DOHH2 (cell line): ENCODE measurements around the gene ST3GAL3.

Source experiments
- H3F3A ChIP-seq: fragments of 200-600 bp; sonication (generic), shearing (Covaris generic); 2 replicates; pipeline ENCODE4 v1.6.0; 2016; ENCODE audit warnings: antibody characterized with exemption, mild to moderate bottlenecking; ENCODE audit not compliant: control insufficient read depth, insufficient read depth
- H3K27ac ChIP-seq: fragments of 200-600 bp; sonication (generic); 2 replicates; pipeline ENCODE4 v1.5.1; 2014; ENCODE audit warnings: low read depth, mild to moderate bottlenecking, low read length, moderate library complexity
- H3K27me3 ChIP-seq: fragments of 200-600 bp; sonication (generic); 2 replicates; pipeline ENCODE4 v1.6.1; 2014; ENCODE audit warnings: mild to moderate bottlenecking, low read length, mixed read lengths; ENCODE audit not compliant: control insufficient read depth
- H3K36me3 ChIP-seq: fragments of 200-600 bp; sonication (generic); 2 replicates; pipeline ENCODE4 v1.6.1; 2014; ENCODE audit warnings: mild to moderate bottlenecking, low read length, moderate library complexity, mixed read lengths; ENCODE audit not compliant: control insufficient read depth
- H3K4me1 ChIP-seq: fragments of 200-600 bp; sonication (generic); 2 replicates; pipeline ENCODE4 v1.6.1; 2014; ENCODE audit warnings: mild to moderate bottlenecking, low read length, mixed read lengths; ENCODE audit not compliant: control insufficient read depth
- H3K4me2 ChIP-seq: fragments of 200-600 bp; sonication (generic); 2 replicates; pipeline ENCODE4 v1.6.0; 2014; ENCODE audit warnings: mild to moderate bottlenecking, low read length, moderate library complexity
- H3K4me3 ChIP-seq: fragments of 200-600 bp; sonication (generic); 2 replicates; pipeline ENCODE4 v1.5.1; 2014; ENCODE audit warnings: mild to moderate bottlenecking, low read length, mixed read lengths
- H3K79me2 ChIP-seq: fragments of 200-600 bp; sonication (generic); 2 replicates; pipeline ENCODE4 v1.6.1; 2014; ENCODE audit warnings: mild to moderate bottlenecking, low read length, mixed read lengths; ENCODE audit not compliant: control insufficient read depth
- H3K9me2 ChIP-seq: fragments of 200-600 bp; sonication (generic); replicated peaks from 2 replicates; pipeline ENCODE4 v1.6.1; 2014; ENCODE audit warnings: mild to moderate bottlenecking, low read length, mixed read lengths; ENCODE audit not compliant: control insufficient read depth
- H3K9me3 ChIP-seq: fragments of 200-600 bp; sonication (generic); 2 replicates; pipeline ENCODE4 v1.6.1; 2014; ENCODE audit warnings: antibody characterized with exemption, low read length, mixed read lengths; ENCODE audit not compliant: control insufficient read depth, insufficient read depth
- H4K20me1 ChIP-seq: fragments of 200-600 bp; sonication (generic); 2 replicates; pipeline ENCODE4 v1.6.0; 2014; ENCODE audit warnings: low read depth, mild to moderate bottlenecking, antibody characterized with exemption, low read length, moderate library complexity; ENCODE audit not compliant: control insufficient read depth, insufficient read depth
- EZH2phosphoT487 ChIP-seq: fragments of 200-600 bp; sonication (generic); IDR thresholded peaks from 2 replicates; pipeline ENCODE4 v1.6.1; 2017; ENCODE audit warnings: borderline replicate concordance, mild to moderate bottlenecking, antibody characterized with exemption, low read length, moderate library complexity, mixed read lengths
- TF ChIP-seq, protein P1 (sequence below): fragments of 200-600 bp; sonication (generic); IDR thresholded peaks from one replicate; pipeline ENCODE4 v1.5.1; 2014; ENCODE audit warnings: antibody characterized with exemption, mild to moderate bottlenecking, low read depth, low read length; ENCODE audit not compliant: poor library complexity, severe bottlenecking

ST3GAL3 gene

DNA sequence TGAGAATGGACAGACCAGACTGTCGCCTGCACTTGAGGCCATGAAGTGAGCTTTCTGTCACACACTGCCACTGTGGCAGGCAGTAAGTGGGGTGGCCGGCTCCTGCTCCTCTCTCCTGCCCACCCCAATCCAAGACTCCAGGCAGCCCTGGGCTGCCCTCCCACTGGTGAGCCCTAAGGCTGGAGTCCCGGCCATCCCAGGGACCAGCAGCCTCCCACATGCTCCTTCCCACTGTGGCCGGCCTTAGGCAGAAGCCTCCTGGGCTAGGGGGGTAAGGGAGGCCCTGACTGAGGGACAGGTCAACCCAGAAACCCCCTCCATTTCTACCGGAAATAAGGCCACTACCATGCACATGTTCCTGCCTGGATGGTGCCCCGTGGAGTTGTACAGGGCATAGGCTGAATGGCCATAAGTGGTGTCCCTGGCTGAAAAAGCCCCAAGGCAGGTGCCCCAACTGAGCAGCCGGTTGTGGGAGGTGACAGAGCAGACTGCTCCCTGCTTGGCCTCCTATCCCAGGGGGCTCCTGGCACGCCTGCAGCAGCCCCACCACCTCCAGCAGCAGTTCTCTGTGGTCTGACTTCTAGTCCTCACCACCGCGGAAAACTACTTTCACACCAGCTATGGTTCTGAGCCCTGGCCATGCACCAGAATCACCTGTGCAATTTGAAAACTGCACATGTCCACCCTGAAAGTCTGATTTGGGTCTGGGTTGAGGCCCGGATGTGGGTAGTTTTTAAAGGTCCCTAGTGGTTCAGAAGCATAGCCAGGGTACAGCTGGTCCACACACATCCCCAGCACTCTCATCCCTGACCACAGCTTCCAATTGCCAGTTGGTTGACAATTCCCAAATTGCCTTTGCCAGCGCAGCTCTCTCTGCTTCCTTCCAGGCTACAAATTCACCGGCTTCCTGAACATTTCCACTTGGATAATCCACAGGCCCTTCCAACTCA is 224.7 kb downstream of the ST3GAL3 start:
- no peak overlapping the region for H3K4me2 ChIP-seq
- H3K4me1 ChIP-seq = peaks cover 5% of the 10 kb centered on the region
- no peaks in the 10 kb centered on the region for H3K79me2 ChIP-seq
- no peaks in the 10 kb centered on the region for H3K9me2 ChIP-seq
- H3K4me3 ChIP-seq = no peak overlapping the region
- H3F3A ChIP-seq = no peaks in the 10 kb centered on the region
- H3K27me3 ChIP-seq = no peaks in the 10 kb centered on the region
- H3K36me3 ChIP-seq = no peaks in the 10 kb centered on the region
- H3K9me3 ChIP-seq = no peaks in the 10 kb centered on the region
- H3K27ac ChIP-seq = no peak overlapping the region
- H4K20me1 ChIP-seq = no peaks in the 10 kb centered on the region
- TF ChIP-seq, protein P1, sequence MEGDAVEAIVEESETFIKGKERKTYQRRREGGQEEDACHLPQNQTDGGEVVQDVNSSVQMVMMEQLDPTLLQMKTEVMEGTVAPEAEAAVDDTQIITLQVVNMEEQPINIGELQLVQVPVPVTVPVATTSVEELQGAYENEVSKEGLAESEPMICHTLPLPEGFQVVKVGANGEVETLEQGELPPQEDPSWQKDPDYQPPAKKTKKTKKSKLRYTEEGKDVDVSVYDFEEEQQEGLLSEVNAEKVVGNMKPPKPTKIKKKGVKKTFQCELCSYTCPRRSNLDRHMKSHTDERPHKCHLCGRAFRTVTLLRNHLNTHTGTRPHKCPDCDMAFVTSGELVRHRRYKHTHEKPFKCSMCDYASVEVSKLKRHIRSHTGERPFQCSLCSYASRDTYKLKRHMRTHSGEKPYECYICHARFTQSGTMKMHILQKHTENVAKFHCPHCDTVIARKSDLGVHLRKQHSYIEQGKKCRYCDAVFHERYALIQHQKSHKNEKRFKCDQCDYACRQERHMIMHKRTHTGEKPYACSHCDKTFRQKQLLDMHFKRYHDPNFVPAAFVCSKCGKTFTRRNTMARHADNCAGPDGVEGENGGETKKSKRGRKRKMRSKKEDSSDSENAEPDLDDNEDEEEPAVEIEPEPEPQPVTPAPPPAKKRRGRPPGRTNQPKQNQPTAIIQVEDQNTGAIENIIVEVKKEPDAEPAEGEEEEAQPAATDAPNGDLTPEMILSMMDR = no peak
- TF ChIP-seq EZH2phosphoT487 = no peak

DNA sequence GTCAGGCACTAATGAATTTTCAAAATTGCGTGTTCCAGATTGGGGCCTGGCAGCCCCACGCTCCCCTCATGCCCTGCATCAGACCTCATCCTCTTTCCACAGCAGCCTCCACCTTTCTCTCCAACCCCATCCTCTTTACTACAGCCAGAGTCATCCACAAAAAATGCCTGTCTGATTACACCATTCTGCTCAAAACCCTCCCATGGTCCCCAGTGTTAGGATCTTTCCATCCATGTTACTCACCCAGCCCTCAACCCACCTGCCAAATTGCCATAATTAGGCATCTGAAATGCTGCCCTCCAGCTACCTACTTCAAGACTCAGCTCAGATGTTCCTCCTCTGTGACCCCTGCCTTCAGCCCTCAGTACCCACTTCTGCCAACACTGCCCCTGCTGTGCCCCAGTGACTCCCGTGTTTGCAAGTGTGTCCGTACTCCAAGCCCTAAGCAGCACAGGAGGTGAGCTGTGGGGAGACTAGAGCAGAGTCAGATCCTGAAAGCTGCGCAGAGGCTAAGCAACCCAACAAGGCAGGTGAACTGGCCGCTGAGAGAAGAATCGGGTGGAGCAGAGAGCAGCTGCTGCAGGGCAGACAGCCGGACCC is 225.6 kb downstream of the ST3GAL3 start:
- Histone ChIP-seq H3K27ac (no peak overlapping the region), H4K20me1 (no peaks in the 10 kb centered on the region), H3K4me3 (no peak overlapping the region), H3K4me1 (peaks cover 5% of the 10 kb centered on the region), H3K9me2 (no peaks in the 10 kb centered on the region), H3K79me2 (no peaks in the 10 kb centered on the region), H3K36me3 (no peaks in the 10 kb centered on the region; the same call in 1 of the 2 replicates), H3K9me3 (no peaks in the 10 kb centered on the region), H3K27me3 (no peaks in the 10 kb centered on the region), H3F3A (no peaks in the 10 kb centered on the region), H3K4me2 (no peak overlapping the region)
- TF ChIP-seq, protein P1 = no peak
- TF ChIP-seq EZH2phosphoT487 = no peak

DNA sequence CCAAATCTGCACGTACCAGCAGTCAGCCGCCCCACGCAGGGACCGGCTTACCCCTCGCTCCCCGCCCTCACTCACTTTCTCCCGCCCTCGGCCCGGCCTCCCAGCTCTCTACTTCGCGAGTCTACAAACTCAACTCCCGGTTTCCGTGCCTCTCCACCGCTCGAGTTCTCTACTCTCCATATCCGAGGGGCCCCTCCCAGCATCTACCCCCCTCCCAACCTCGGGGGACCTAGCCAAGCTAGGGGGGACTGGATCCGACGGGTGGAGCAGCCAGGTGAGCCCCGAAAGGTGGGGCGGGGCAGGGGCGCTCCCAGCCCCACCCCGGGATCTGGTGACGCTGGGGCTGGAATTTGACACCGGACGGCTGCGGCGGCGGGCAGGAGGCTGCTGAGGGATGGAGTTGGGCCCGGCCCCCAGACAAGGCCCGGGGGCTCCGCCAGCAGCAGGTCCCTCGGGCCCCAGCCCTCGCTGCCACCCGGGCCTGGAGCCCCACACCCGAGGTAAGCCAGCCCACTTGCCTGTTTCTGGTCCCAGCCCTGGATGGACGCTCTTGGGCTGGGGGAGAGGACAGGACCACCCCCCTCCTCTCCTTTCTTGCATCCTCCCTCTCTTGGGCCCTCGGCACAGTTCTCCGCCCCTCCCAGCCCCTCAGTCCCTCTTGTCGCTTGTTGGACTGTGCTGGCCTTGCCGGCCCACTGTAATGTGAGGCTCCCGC is 226.2 kb downstream of the ST3GAL3 start, which contains the start of gene ARTN:
Gene ARTN (plus strand): TSS at position 416 of the 715 bp plus-strand sequence. CDS start 1,856 bp downstream, outside the sequence.
- no peak for TF ChIP-seq EZH2phosphoT487
- TF ChIP-seq, protein P1 = no peak
- H3K9me2 ChIP-seq = no peaks in the 10 kb centered on the region
- H3K27me3 ChIP-seq = no peaks in the 10 kb centered on the region
- no peaks in the 10 kb centered on the region for H3K79me2 ChIP-seq
- H3K9me3 ChIP-seq = no peaks in the 10 kb centered on the region
- no peak within 1 kb of the TSS for H3K27ac ChIP-seq
- no peaks in the 10 kb centered on the region; the same call in 1 of the 2 replicates for H3K36me3 ChIP-seq
- peaks cover 5% of the 10 kb centered on the region for H3K4me1 ChIP-seq
- no peak within 1 kb of the TSS for H3K4me3 ChIP-seq
- no peaks in the 10 kb centered on the region for H3F3A ChIP-seq
- H3K4me2 ChIP-seq = no peak within 1 kb of the TSS
- H4K20me1 ChIP-seq = no peaks in the 10 kb centered on the region
